Measurements from ENCODE around the gene RIMS1.
A peak's percentile ranks its signal among the peaks of the same experiment; 100 is the strongest.

RIMS1 gene

DNA sequence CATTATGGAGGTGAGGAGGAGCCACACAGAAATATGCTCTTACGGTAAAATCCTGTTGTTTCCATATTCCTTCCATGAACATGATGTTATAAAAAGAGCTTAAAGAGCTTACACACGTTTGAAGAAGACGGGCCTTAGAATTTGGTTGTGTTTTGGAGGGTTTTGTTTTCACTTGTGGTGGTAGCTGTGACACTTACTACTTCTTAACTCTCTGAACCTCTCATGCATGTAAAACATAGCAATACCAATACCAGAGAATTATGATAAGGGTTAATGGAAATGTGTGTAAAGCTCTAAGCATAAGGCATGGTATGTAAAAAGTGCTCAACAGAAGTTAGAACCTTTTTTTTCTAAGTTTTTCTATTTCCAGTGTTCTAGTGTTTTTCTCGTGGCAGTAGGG lies 479.4 kb downstream of the RIMS1 start:
- no peak for DNase-seq

- DNase-seq = no peak
These were observed 481.1 kb downstream of the RIMS1 start for GRCh38 chr6:72367439-72367838.

GRCh38 chr6:72371473-72371872 lies 485.1 kb downstream of the RIMS1 start:
- DNase-seq = no peak

DNA sequence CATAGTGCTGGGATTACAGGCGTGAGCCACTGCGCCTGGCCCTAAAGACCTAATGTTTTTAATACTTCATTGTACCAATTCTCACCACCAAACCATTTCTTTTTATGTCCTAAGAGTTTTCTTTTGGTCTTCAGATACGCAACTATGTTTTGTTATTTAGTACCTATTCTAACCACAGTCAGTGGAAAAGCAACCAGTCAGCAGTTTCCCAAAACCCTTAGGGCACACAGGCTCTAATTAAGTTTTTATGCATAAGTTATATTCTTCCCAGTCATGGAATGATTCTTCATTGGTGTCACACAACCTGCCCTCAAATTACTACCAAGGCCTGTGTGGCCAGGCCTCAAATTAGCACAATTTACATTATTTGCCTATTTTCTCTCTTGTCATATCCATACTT lies 487.8 kb downstream of the RIMS1 start:
- no peak for DNase-seq

DNA sequence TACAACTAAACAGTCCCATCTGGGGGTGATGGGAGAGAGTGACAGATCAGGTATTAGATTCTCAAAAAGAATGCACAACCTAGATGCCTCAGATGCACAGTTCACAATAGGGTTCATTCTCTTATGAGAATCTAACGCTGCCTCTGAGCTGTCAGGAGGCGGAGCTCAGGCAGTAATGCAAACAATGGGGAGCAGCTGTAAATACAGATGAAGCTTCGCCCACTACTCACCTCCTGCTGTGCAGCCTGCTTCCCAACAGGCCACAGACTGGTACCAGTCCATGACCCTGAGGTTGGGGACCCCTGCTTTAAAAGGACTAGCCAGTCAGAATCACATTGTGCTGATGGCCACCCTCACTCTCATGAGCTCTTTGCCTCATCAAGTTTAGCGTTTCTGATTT lies 488.5 kb downstream of the RIMS1 start:
- no peak for DNase-seq

GRCh38 chr6:72376736-72377135 lies 490.4 kb downstream of the RIMS1 start:
- DNase-seq = no peak

DNA sequence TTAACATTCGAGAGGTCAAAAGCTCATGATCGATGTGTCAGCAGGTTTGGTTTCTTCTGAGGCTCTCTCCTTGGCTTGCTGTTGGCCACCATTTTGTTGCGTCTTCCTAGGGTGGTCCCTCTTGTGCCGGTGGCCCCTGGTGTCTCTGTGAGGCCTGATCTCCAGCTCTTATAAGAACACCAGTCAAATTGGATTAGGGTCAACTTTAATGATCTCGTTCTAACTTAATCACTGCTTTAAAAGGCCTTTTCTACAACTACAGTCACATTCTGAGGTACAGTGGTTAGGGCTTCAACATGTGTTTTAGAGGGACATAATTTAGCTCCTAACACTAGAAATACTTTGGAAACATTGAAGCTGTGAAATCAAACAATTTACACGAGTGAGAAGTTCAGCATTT lies 494.7 kb downstream of the RIMS1 start:
- no peak for DNase-seq

- DNase-seq = no peak
These were observed 496.5 kb downstream of the RIMS1 start for GRCh38 chr6:72382602-72383529.

DNA sequence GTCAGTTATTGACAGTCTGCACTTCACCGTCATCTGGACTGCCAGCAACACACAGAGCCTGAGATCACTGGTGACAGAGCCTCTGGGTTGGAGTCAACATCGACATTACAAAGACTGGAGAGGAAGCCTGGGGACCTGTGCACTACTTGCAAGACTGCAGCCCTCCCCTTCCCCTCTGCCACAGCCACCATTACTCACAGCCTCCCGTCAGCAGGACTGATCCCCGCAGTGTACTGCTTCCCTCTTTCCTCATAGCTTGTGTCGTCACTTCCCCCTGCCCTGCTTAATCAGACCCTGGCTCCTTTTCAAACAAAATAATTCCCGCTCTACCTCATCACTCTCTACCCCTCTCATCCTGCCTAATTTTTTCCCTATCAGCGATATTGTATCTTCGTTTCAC lies 500.0 kb downstream of the RIMS1 start:
- no peak for DNase-seq

DNA sequence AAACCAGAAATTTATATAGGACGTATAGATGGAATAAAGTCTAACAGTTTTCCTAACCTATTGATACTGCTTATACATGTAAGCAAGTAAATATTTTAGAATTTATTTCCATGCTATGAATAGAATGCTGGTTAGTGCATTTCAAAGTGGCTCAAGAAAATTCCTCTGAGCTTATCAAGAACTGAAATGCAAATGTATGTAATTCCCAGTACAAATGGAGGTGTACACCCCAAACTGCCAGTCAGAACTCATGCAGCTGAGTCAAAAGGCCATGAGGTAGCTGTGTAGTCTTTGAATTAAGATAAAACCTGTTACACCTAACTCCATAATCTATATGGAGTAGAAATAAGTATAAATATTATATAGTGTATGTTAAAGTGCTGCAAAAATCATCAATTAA lies 503.3 kb downstream of the RIMS1 start:
- DNase-seq = no peak

DNA sequence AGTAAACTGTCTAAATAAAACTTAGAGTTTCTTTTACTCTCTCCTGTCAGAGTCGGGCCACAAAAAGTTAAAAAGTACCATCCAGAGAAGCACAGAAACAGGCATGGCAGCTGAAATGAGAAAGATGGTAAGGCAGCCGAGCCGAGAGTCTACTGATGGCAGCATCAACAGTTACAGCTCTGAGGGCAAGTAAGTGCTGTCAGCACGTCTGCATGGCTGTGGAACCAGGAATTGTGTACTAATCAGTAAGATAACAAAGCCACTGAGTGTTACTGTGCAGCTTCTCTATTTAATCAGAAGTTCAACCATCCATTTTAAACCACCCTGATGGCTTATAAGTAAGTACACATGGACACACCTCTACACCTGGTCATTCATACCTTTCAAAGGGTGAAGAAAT lies 504.2 kb downstream of the RIMS1 start:
- DNase-seq = no peak

DNA sequence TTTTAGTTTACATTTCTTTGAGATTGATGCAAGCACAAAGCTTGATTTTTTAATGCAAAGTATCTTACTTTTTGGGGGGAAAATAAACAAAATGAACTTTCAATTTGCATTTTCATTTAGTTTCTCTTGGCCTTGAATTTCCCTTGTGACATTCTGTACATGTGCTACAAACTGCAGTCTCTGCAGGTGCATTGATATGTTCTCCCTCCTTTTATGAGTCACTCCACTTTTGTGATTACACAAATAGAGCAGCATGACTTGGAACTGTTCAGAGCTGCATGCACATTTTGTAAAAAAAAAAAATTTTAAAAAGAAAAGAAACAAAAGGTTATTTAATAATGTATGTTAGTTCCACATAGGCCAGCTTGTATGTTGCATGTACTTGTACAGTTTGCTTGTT lies 515.5 kb downstream of the RIMS1 start:
- DNase-seq = no peak

DNA sequence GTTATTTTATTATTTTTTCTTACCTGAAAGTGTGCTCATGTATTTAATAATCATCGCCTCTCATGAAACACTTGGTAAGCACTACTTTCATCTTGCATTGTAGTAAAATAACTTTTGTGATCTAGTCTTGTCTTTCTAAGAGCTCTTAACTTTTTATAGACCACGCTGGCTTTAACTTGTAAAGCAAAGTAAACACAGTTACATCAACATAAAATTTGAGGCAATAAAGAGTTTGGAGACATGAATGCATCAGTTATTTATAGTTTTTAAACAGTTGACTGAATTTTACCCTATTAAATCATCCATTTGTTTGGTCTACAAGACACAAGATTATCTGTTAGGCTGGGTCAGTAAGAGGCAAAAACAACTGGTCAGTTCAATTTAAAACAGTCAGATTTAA lies 517.1 kb downstream of the RIMS1 start:
- no peak for DNase-seq

- no peak for DNase-seq
These were observed 520.2 kb downstream of the RIMS1 start for GRCh38 chr6:72406517-72406916.

GRCh38 chr6:72410769-72411168 lies 524.4 kb downstream of the RIMS1 start:
- no peak for DNase-seq

- peak; percentile 69 for DNase-seq
These were observed 525.7 kb downstream of the RIMS1 start for GRCh38 chr6:72411872-72412708.

DNA sequence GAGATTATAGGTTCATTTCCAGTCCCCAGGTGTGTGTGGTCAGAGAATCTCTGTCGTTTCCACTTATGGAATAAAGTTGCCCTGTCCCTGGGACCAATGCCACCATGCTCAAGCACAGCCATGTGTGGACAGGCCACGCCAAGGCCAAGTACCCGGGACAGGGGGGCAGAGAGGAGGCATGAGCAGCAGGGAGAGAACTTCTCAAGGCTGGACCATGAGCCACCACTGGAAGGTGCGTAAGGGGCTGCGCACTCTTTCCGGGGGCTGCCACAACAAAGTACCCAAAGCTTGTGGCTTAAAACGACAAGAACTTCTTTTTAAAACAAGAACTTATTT lies 526.3 kb downstream of the RIMS1 start:
- DNase-seq = no peak

GRCh38 chr6:72413884-72414283 lies 527.5 kb downstream of the RIMS1 start:
- no peak for DNase-seq

- DNase-seq = no peak
These were observed 528.3 kb downstream of the RIMS1 start for GRCh38 chr6:72414657-72415056.

DNA sequence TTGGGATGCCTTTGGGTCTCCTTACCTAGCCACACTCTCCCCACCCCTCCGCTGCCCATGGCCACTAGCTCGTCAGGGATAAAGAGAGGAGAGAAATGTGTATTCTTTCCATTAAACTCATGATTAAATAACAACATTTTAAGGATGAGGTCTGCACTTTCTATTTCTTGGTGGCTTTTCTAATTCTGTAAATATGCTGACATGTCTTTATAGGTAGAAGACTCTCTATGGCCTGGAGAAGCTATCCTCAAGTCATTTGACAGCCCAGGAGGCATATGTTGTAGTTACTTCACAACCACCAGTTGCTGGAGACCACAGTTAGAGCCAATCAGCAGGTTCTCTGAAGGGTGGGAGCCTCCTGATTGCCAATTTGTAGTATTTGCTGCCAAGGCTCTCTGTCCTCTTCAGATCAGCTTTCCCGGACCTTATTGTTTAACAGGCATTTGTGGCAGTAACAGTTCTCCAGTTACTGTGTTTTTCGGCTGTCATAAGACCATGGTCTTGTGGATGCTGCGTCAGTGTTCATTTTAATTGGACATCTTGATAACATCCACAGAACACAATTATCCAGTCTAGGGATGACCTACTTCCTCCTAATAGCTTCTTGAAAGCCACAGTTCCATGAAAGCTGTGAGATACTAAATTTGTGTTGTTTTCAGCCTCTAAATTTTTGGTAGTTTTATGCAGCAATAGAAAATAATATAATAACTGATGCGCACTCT lies 530.6 kb downstream of the RIMS1 start:
- DNase-seq = no peak

DNA sequence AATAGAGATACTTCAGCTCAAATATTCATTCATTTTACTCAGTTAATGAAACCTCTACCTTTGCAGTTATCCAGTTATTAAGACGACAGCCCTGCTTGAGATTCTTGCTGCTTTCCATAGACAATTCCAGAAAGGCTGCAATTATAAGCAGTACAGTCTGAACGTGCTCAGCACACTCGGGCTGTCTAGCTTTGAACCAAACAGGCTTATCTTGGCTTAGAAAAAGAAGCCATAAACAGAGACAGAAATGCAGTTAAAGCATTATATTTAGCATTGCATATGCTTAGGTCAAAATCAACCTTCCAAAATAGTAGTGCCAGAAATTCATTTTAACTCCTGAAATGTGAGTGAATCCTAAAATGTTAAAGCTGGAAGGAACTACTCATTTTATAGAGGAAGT lies 531.4 kb downstream of the RIMS1 start:
- no peak for DNase-seq

DNA sequence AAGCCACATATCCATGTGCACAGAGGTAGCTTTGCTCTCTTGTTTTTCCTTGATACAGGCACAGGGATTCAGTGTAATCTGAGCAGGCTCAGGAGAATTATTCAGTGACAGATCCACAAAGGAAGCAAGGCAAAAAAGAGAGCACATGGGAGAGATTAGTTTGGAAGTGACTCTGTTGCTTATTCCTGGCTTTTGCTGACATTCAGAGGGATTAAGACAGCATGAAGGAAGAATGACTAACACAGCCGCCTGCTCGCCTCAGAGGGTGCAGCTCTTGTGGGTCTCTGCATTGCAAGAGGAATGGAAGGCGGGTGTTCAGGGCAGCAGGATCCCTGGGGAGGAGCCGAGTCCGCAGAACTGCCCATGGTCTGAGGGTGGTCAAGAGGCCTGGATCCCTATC lies 532.1 kb downstream of the RIMS1 start:
- DNase-seq = no peak

DNA sequence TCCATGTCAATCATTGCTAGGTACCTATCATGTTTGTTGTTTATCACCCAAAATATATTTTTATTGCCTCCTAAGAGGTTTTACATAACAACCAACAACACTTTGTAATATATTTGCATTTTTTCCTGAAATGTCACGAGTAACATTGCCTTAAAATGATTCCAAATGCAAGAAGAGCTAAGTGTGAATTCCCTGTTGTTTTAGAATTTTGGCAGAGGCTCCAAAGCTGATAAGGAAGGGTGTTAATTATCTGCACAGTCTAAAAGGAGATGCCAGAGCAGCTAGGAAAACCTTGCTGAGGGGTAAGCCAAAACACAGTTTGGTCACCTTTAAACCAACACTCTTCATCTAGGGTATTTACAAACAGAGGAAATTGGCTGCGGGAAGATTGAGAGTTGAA lies 533.6 kb downstream of the RIMS1 start:
- no peak for DNase-seq

- DNase-seq = no peak
These were observed 534.1 kb downstream of the RIMS1 start for GRCh38 chr6:72420409-72420808.

Measured in CD4-positive, alpha-beta T cell treated with Interleukin-6 for 4 hours (primary cell).